Thoracic aorta (tissue), 2 donors: ENCODE results near the gene CAMSAP1. TPM values are rescaled to one million over a fixed set of nuclear protein-coding genes. Genes with fewer than 3 reads are reported as not detected.

Experiments used
- ATAC-seq: fragments of 150-250 bp; one replicate; pipeline ENCODE4 v1.8.0; 2017; ENCODE audit warnings: low read depth; ENCODE audit not compliant: insufficient number of reproducible peaks, low FRiP score
- DNase-seq: peaks from one replicate; pipeline ENCODE4 v3.0.0-alpha.2; 2020; ENCODE audit warnings: low spot score
- H3K27ac ChIP-seq, 2 donors: fragments of 200-600 bp; sonication (generic); 1 replicate in 1 of 2; 2 replicates in 1 of 2; pipeline ENCODE4 v1.5.1; 2016; ENCODE audit warnings: mild to moderate bottlenecking in 2 of 2, moderate library complexity in 2 of 2
- H3K27me3 ChIP-seq: fragments of 200-600 bp; sonication (generic); replicated peaks from 2 replicates; pipeline ENCODE4 v1.6.0; 2016; ENCODE audit warnings: mild to moderate bottlenecking; ENCODE audit not compliant: insufficient read depth
- H3K36me3 ChIP-seq: fragments of 200-600 bp; sonication (generic); one replicate; pipeline ENCODE4 v1.5.1; 2016
- H3K4me1 ChIP-seq, 2 donors: fragments of 200-600 bp; sonication (generic); 1 replicate in 1 of 2; 2 replicates in 1 of 2; pipeline versions ENCODE4 v1.5.1 to v1.6.0; 2016; ENCODE audit warnings: low read depth in 2 of 2, mild to moderate bottlenecking in 1 of 2; ENCODE audit not compliant: control insufficient read depth in 1 of 2
- H3K4me3 ChIP-seq: fragments of 200-600 bp; sonication (generic); 2 replicates; pipeline ENCODE4 v1.5.1; 2016; ENCODE audit warnings: mild to moderate bottlenecking
- H3K9me3 ChIP-seq: fragments of 200-600 bp; sonication (generic); 2 replicates; pipeline ENCODE4 v1.5.1; 2016
- total RNA-seq, 2 donors: library from RNA; depleted of rRNA; stranded (reverse); fragments of >200 nt; gene quantifications; one replicate each; pipeline versions ENCODE4 v1.1.0 to v1.2.3, GENCODE V29; 2016
- TF ChIP-seq, protein P1 (sequence below): fragments of 200-600 bp; sonication (generic); IDR thresholded peaks from one replicate; pipeline ENCODE4 v1.5.1; 2019; ENCODE audit warnings: antibody characterized with exemption

Gene CAMSAP1
- total RNA-seq, 2 donors from 2014 or later = 19.1 to 20.2 TPM

DNA sequence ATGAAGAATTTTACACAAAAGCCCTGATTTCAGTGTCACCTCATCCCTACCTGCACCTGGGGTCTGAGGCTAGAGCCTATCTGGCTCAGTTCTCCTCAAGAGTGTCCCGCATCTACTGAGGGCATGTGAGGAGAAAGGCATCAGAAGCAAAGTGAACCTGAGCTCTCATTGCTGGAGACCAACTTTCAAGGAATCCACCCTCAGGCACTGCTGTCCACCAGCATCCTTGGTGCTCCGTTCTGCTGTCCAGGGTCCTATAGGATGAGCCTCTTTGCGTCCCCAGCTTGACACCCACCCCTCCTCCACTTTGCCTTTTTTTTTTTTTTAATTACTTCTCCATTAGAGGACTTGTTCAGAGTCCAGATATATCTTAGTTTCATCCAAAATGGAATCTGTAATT is 49.5 kb downstream of the CAMSAP1 start:
- Histone ChIP-seq H3K4me1 (no peaks in the 10 kb centered on the region), H3K27ac (no peak overlapping the region), H3K27me3 (no peaks in the 10 kb centered on the region), H3K9me3 (no peaks in the 10 kb centered on the region), H3K36me3 (peaks cover 15% of the 10 kb centered on the region), H3K4me3 (no peak overlapping the region)
- TF ChIP-seq, protein P1, sequence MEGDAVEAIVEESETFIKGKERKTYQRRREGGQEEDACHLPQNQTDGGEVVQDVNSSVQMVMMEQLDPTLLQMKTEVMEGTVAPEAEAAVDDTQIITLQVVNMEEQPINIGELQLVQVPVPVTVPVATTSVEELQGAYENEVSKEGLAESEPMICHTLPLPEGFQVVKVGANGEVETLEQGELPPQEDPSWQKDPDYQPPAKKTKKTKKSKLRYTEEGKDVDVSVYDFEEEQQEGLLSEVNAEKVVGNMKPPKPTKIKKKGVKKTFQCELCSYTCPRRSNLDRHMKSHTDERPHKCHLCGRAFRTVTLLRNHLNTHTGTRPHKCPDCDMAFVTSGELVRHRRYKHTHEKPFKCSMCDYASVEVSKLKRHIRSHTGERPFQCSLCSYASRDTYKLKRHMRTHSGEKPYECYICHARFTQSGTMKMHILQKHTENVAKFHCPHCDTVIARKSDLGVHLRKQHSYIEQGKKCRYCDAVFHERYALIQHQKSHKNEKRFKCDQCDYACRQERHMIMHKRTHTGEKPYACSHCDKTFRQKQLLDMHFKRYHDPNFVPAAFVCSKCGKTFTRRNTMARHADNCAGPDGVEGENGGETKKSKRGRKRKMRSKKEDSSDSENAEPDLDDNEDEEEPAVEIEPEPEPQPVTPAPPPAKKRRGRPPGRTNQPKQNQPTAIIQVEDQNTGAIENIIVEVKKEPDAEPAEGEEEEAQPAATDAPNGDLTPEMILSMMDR = no peak
- ATAC-seq = no peak
- no peak for DNase-seq

DNA sequence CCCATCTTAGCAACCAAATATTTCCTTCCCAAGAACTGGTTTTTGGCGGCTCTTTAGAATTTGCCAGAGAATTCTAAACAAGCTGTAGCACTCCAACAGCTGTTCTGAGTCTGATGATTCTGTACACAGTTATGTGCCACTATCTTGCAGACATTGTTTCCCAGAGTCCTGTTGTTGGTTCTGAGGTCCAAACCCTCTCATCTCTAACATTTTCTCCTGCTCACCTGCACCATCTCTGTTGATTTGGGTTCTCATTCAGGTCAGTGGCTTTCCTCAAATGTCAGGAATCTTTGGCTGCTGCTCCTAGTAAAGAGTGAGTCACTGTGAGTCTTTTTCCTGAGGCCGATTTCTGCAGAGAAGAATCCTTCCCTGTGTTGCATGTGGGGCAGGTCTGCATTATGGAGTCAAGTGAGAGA is 50.0 kb downstream of the CAMSAP1 start:
- H3K36me3 ChIP-seq = peaks cover 19% of the 10 kb centered on the region
- TF ChIP-seq, protein P1 = no peak
- no peak overlapping the region for H3K27ac ChIP-seq
- H3K9me3 ChIP-seq = no peaks in the 10 kb centered on the region
- no peak overlapping the region for H3K4me3 ChIP-seq
- no peaks in the 10 kb centered on the region for H3K4me1 ChIP-seq
- no peak for DNase-seq
- no peaks in the 10 kb centered on the region for H3K27me3 ChIP-seq
- ATAC-seq = no peak

DNA sequence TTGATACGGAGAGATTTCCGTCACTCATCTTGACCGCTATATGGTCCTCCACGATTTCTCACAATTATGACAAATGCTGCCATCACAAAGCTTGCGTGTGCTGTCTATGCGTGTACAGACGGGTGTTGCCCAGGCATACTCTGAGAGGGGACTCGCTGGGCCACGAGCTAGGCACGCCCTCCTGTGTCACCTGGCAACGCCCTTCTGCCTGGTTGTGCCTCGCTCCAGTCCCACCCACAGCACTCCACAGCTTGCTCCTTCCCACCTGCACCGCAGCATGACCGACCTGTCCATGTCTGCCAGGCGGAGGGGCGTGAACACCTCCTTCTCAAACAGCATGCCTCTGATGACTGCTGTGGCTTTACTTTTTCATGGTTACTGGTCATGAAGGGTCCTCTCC is 55.6 kb downstream of the CAMSAP1 start:
- Histone ChIP-seq H3K27me3 (no peaks in the 10 kb centered on the region), H3K9me3 (no peaks in the 10 kb centered on the region), H3K4me1 (no peaks in the 10 kb centered on the region), H3K27ac (no peak overlapping the region), H3K4me3 (no peak overlapping the region), H3K36me3 (peaks cover 11% of the 10 kb centered on the region)
- ATAC-seq (no peak), DNase-seq (no peak)
- TF ChIP-seq, protein P1 = no peak

DNA sequence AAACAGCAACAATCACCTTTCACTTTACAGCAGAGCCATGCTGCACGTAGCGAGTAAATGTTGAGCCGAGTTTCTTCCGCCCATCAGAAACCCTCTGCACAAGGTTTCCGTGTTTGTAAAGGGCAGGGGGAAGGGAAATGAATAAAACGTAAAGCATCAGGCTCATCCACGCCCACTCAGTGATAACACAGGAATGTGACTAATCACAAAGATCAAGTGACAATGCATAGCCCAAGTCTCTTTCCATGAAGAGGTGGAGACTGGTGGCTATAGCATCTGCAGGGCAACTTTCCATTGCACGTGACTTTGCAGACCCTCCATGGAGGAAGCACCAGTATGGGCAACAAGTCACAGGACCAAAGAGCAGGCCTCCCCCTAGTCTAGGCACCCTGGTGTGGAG is 56.6 kb downstream of the CAMSAP1 start:
- H3K9me3 ChIP-seq = peaks cover 3% of the 10 kb centered on the region
- H3K4me3 ChIP-seq = no peak overlapping the region
- no peak for DNase-seq
- H3K27me3 ChIP-seq = no peaks in the 10 kb centered on the region
- TF ChIP-seq, protein P1 = no peak
- no peak for ATAC-seq
- H3K27ac ChIP-seq = no peak overlapping the region
- no peaks in the 10 kb centered on the region for H3K4me1 ChIP-seq
- peaks cover 7% of the 10 kb centered on the region for H3K36me3 ChIP-seq

DNA sequence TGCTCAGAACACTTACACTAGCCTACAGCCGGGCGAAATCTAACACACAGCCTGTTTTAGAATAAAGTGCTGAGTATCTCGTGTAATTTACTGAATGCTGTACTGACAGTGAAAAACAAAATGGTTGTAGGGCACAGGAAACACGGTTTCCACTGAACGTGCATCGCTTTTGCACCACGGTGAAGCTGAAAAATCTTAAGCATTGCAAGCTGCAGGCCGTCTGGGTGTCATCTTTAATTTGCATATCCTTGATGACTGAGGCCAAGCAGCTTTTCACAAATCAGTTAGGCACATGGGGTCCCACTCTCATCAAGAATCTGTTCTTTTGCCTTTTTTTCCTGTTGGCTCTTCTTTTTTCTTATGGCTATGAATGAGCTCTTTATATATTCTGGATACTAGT is 58.2 kb downstream of the CAMSAP1 start:
- DNase-seq (no peak), ATAC-seq (no peak)
- H3K4me3 ChIP-seq = no peak overlapping the region
- peaks cover 5% of the 10 kb centered on the region for H3K9me3 ChIP-seq
- H3K4me1 ChIP-seq = no peaks in the 10 kb centered on the region
- H3K27me3 ChIP-seq = no peaks in the 10 kb centered on the region
- peaks cover 3% of the 10 kb centered on the region for H3K36me3 ChIP-seq
- H3K27ac ChIP-seq = no peak overlapping the region
- TF ChIP-seq, protein P1 = no peak
